Measurements from ENCODE around the gene LLGL2.

Gene LLGL2

DNA sequence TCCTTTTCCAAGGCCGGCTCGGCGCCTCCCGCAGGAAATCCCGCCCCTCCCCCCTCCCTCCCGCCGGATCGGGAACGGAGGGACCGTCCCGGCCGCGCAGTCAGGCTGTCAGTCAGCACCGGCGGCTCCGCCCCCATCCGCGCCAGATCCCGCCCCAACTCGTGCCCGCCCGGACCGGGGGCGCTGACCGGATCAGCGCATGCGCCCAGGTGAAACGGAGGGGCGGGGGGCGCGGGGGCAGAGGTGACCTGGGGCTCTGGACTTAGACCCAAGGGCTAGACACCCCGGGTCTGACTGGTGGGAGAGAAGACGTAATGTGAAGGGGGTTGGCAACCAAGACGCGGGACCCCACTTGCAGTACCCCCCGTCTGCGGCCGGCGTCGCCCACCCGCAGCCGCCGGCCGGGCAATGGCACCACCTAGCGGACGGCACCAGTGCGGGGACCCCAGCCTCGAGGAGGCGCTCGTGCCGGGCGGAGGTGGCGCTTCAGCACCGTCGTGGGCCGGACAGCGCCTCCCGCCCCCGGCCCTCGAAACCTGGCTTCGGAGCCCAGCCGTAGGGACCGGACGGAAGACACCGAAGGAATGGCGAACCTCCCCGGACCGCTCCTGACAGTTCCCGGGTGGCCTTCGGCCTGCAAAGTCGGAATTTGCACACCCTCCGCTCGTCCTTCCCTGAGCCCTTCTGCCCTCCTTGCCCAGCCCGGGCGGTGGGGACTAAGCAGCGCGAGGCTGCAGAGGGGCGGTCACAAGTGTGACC, 9.8 kb upstream of the LLGL2 start, which contains the start of gene CASKIN2:
Gene CASKIN2 (minus strand): TSS at position 42 of the 759 bp plus-strand sequence. CDS start 1,733 bp downstream, outside the sequence.
- peak within 1 kb of the TSS; percentile 76 to 78 for H3K4me3 ChIP-seq (ENCODE audit: low read depth in 1 of 2, low read length in 1 of 2)
- H3K27me3 ChIP-seq, result peaks cover 65% of the 10 kb centered on the region
- TF ChIP-seq, protein P1, sequence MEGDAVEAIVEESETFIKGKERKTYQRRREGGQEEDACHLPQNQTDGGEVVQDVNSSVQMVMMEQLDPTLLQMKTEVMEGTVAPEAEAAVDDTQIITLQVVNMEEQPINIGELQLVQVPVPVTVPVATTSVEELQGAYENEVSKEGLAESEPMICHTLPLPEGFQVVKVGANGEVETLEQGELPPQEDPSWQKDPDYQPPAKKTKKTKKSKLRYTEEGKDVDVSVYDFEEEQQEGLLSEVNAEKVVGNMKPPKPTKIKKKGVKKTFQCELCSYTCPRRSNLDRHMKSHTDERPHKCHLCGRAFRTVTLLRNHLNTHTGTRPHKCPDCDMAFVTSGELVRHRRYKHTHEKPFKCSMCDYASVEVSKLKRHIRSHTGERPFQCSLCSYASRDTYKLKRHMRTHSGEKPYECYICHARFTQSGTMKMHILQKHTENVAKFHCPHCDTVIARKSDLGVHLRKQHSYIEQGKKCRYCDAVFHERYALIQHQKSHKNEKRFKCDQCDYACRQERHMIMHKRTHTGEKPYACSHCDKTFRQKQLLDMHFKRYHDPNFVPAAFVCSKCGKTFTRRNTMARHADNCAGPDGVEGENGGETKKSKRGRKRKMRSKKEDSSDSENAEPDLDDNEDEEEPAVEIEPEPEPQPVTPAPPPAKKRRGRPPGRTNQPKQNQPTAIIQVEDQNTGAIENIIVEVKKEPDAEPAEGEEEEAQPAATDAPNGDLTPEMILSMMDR (IDR thresholded peaks at IDR 0.05), result peak; percentile 55
- H3K4me1 ChIP-seq (ENCODE audit: control insufficient read depth in 1 of 2, insufficient read depth in 1 of 2, low read depth in 1 of 2, low read length in 1 of 2), result peaks cover 20 to 27% of the 10 kb centered on the region in 2 experiments
- peak within 1 kb of the TSS; percentile 32 for H3K27ac ChIP-seq
- no peaks in the 10 kb centered on the region for H3K36me3 ChIP-seq
- no peaks in the 10 kb centered on the region for H3K9me3 ChIP-seq

DNA sequence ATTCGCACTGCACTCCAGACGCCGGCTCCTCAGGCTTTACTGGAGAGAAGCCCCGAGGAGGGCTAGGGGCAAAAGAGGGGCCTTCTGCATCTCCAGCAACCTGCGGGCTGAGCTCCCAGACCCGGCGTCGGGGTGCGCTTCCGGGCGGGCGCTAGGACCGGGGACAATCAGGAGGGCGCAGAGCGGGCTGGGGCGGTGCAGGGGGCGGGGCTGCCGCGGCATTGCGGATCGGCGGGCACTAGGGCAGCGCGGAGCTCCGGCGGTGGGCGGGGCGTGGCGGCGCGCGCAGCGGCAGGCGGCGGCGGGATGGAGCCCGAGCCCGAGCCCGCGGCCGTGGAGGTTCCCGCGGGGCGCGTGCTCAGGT, 9.3 kb upstream of the LLGL2 start, which contains the start of gene TSEN54:
Gene TSEN54 (plus strand): TSS at position 274 of the 364 bp plus-strand sequence. CDS start 33 bp downstream, at position 307.
- Histone ChIP-seq H3K27ac (peak within 1 kb of the TSS; percentile 32), H3K9me3 (no peaks in the 10 kb centered on the region), H3K4me1 (ENCODE audit: control insufficient read depth in 1 of 2, insufficient read depth in 1 of 2, low read depth in 1 of 2, low read length in 1 of 2) (peaks cover 20 to 27% of the 10 kb centered on the region in 2 experiments), H3K27me3 (peaks cover 65% of the 10 kb centered on the region), H3K36me3 (no peaks in the 10 kb centered on the region), H3K4me3 (ENCODE audit: low read depth in 1 of 2, low read length in 1 of 2) (peak within 1 kb of the TSS; percentile 78 to 88)
- TF ChIP-seq, protein P1 (IDR thresholded peaks at IDR 0.05), result no peak

DNA sequence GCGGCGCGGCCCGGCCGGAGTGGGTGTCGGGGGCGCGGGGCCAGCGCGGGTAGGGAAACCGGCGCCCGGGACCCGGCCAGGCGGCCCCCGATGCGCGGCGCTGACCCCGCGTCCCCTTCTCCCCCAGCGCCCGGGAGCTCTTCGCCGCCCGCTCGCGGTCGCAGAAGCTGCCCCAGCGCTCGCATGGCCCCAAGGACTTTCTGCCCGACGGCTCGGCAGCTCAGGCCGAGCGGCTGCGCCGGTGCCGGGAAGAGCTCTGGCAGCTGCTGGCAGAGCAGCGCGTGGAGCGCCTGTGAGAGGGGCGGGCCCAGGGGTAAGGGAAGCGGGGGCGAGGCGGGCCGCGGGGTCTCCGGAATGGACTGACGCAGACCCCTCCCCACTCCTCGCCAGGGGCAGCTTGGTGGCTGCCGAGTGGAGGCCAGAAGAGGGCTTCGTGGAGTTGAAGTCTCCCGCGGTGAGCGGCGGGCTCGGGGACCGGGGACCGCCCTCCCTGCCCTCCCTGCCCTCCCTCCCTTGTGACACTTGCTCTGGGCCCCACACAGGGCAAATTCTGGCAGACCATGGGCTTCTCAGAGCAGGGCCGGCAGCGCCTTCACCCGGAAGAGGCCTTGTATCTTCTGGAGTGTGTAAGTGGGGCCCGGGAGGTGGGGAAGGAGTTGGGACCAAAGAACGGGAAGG, 8.7 kb upstream of the LLGL2 start:
- Histone ChIP-seq H3K4me3 (ENCODE audit: low read depth in 1 of 2, low read length in 1 of 2) (peak overlapping the region; percentile 78 to 88), H3K9me3 (no peaks in the 10 kb centered on the region), H3K27ac (peak overlapping the region; percentile 5), H3K4me1 (ENCODE audit: control insufficient read depth in 1 of 2, insufficient read depth in 1 of 2, low read depth in 1 of 2, low read length in 1 of 2) (peaks cover 20 to 27% of the 10 kb centered on the region in 2 experiments), H3K27me3 (peaks cover 63% of the 10 kb centered on the region), H3K36me3 (no peaks in the 10 kb centered on the region)
- TF ChIP-seq, protein P1 (IDR thresholded peaks at IDR 0.05), result no peak

DNA sequence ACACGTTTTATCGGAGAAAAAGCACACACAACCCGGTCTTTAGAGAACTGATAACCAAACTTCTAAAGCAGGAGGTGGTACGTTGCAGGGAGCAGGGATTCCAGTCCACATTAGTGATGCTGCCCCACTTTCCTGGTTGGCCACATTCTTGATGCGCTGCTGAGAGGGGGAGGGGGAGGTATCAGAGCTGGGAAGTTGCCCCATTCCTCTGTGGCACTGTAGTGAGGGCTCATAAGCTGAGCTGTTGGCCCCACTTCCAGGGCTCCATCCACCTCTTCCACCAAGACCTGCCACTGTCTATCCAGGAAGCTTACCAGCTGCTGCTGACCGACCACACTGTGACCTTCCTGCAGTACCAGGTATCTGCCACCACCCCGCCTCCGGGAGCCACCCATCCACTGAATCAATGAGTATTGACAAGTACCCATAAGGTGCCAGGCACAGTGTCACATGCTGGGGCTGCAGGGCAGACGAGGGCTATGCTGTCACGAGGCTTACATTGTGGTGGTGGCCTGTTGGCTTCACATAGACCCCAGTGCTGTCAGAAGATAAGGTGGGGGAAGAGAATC, 8.1 kb upstream of the LLGL2 start:
- Histone ChIP-seq H3K4me3 (ENCODE audit: low read depth in 1 of 2, low read length in 1 of 2) (peak overlapping the region; percentile 78 to 88), H3K27ac (no peak overlapping the region), H3K4me1 (ENCODE audit: control insufficient read depth in 1 of 2, insufficient read depth in 1 of 2, low read depth in 1 of 2, low read length in 1 of 2) (peaks cover 20 to 27% of the 10 kb centered on the region in 2 experiments), H3K9me3 (no peaks in the 10 kb centered on the region), H3K27me3 (peaks cover 58% of the 10 kb centered on the region), H3K36me3 (no peaks in the 10 kb centered on the region)
- TF ChIP-seq, protein P1 (IDR thresholded peaks at IDR 0.05), result no peak

DNA sequence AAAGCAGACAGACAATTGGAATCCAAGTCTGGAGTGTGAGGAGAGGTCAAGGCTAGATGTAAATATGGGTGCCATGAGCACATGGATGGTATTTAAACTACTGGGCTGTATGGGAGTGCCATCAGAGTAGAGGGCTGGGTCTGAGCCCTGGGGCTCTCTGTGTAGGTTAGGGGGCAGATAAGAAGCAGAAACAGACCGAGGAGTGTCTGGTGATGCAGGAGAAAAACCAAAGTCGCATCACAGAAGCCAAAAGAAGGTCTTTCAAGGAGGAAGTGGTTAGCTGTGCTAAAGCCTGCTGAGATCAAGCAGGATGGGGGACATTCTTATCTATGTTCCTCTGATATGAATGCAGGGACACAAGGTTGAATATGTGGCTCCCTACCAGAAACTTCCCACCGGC, 7.3 kb upstream of the LLGL2 start:
- Histone ChIP-seq H3K4me1 (ENCODE audit: control insufficient read depth in 1 of 2, insufficient read depth in 1 of 2, low read depth in 1 of 2, low read length in 1 of 2) (peaks cover 20 to 27% of the 10 kb centered on the region in 2 experiments), H3K36me3 (no peaks in the 10 kb centered on the region), H3K27ac (no peak overlapping the region), H3K9me3 (no peaks in the 10 kb centered on the region), H3K4me3 (ENCODE audit: low read depth in 1 of 2, low read length in 1 of 2) (no peak overlapping the region), H3K27me3 (peaks cover 51% of the 10 kb centered on the region)
- TF ChIP-seq, protein P1 (IDR thresholded peaks at IDR 0.05), result no peak
